Glomerular endothelial cell (primary cell): Measurements from ENCODE around the gene SSX2IP. TPM values are rescaled to one million over a fixed set of nuclear protein-coding genes. Genes with fewer than 3 reads are reported as not detected.

Source experiments
- DNase-seq: peaks from one replicate; pipeline ENCODE4 v3.0.0-alpha.2; 2011; ENCODE audit warnings: low read depth, low spot score; ENCODE audit errors: extremely low read depth
- total RNA-seq: library from RNA; depleted of rRNA; stranded (reverse); fragments of >200 nt; gene quantifications from 2 replicates; pipeline ENCODE4 v1.2.3, GENCODE V29; 2015

The SSX2IP gene
- total RNA-seq, 1 donor from 2014 or later = 4.3 TPM

DNA sequence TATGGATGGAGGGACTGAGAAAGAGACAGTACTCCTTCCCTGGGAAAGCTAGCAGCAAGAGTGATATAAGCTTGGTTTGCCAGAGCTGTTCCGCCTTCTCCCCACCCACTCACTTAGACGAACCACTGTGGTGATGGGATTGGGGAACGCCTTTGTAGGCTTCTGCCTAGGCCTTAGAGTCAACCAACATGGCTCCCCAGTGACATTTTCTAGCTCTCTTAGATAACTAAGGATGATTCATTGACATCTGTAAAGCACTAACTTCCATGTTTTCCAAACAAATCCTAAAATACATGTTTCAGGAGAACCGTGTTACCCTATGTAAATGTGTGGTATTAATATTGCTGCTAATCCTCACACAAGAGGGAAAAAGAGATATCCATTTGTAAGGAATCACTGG, 21.6 kb upstream of the SSX2IP start:
- DNase-seq = no peak

DNA sequence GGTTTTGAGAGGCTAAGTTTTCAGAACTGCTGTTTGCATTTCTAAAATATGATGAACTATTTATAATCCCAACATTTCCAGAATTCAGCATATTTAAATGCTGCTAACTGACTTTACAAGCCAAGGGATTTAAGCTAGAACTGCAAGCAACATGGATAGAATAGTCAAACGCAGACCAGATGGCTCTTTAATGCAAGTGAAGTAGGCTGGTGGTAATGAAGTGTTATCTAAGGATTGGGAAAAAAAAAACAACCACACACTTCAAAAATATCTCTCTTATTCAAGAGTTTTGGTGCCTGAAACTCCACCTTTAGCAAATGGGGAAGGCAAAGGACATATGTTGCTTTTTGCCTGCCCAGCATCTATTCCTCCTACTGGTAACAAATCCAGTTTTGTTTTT, 20.9 kb upstream of the SSX2IP start:
- DNase-seq = no peak

DNA sequence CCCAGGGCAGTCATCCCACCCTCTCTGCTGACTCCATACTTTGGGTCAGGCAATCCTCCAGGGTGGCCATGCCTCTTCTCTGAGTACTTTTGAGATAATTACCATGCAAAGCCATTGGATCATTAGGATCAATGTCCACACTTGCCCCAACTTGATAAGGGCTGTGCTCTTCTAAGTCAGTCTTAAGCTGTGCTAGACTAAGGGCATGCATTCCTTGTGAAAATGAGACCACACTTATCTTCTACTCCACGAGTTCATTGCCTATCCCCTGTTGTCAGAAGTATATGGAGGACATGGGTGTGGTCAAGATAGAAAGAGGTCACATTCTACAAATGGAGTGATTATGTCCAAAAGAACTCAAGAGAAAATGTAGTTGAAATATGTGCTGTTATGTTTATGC, 18.9 kb upstream of the SSX2IP start:
- DNase-seq = no peak

DNA sequence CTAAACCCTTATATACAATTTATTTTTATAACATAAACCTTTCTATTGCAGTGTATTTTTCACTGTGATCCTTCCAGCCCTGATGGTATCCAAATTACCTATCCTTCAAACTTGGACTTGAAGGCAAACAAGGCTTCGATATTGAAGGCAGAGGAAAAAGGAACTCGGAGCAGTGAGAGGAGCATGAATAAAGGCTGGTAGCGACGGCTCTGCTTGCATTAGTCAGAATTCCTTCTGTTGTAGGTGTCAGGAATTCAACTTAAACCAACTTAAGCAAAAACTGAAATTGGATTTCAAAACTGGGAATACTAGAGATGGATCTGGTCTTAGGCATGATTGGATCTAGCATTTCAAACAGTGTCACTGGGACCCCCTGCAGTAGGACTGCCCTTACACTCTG, 17.8 kb upstream of the SSX2IP start:
- DNase-seq = no peak

DNA sequence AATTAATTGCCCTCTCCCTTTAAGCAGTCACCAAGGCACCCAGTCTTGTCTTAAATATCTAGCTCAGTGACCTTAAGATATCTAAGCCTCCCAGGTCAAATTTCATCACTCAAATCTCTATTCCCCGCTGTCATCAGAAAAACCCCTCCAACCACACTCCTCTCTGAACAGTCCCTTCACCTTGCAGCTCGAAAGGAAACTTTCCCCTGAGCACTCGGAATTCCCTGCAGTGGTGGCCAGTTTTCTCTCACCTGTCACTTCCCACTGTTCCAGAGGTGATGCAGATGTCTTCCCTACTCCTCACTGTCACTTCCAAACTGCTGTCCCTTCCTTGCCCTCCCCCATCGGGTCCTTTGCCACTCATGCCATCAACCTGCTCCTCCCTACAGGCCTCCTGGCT, 15.3 kb upstream of the SSX2IP start:
- no peak for DNase-seq

DNA sequence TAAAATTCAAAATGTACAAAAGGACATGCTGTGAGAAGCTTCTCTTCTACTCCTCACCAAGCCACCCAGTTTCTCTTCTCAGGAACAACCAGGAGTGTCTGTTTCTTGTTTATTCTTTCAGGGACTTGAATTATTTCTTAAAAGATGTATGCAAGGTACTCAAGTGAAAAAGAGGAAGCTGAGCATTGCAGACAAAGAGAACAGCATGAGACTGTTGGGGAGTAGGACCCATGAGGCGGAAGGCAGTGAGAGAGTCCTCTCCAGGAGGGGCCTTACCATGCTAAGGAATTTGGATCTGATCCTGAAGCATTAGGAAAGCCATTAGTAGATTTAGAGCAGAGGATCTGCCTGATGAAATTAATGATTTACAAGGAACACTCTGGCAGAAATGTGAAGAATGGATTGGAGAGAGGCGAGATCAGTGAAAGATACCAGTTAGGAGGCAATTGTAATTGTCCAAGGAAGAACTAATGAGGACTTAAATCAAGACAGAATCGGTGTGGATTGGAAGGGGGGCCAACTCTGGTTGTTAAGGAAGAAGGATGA, 14.7 kb upstream of the SSX2IP start:
- DNase-seq = no peak

DNA sequence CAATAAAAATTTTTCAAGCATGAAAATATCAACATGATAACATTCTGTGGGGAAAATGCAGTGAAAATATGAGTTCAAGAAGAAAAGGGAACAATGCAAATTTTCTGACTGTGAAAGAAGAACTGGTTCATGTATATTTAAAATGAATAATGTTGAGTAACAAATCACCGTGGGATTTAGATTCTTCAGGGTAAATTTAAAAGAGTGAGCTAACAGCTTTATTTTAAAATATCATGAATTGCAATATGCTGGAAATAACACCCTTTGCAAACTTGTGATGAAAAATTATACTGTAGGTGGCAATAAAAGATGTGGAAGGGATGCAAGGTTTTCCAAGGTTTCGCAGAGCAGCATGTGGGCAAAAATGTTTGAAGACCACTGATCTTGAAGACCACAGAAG, 13.2 kb upstream of the SSX2IP start:
- DNase-seq = no peak

DNA sequence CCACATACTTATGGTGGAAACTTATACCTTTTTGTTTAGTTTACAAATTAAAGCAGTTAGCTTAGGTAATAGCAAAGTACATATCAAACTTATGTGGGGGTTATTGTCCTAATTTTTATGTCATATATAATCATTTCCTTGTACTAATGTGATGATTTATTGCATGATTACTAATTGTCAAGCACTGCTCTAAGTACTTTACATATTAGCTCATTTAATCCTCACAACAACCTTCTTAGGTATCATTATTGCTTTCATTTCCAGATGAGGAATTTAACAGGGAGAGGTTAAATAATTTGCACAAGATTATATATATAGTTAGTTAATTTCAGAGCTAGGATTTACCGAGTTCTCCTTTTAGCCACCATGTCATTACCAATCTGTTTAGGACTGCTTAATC, 11.9 kb upstream of the SSX2IP start:
- DNase-seq = no peak

DNA sequence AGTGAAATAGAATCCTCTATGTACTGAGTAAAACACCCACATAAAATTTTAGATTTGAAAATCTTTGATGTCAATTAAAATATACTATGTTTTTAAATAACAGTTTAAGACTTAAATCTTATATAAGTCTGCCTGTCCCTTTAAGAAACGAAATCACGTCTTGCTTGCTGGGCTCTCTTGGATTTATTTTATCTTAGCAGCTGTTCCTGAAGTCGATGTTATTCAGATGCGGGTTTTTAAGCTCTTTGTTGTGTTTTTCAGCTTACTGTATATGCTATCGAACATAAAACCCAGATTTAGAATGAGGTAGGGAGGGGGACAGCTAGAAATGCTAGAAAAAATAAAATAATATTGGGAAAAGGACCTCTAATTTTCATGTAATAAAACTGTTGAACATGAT, 11.1 kb upstream of the SSX2IP start:
- DNase-seq = no peak

DNA sequence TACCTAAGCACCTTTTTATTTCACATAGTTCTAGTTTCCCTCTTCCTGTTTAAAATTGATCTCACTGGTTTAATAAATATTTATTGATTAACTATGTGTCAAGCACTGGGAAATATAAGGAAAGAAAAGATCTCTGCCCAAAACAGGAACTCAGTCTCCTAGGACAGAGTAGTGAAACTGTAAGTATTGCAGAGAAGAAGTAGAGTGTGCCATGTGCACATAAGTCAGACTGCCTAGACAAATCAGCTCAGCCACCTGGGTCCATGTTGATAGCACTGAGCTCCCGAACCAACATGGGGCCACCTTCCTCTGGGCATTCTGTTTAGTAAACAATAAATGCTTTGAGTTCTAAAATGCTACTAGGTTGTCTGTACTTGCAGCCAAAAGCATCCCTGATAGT, 9.8 kb upstream of the SSX2IP start:
- DNase-seq = no peak

DNA sequence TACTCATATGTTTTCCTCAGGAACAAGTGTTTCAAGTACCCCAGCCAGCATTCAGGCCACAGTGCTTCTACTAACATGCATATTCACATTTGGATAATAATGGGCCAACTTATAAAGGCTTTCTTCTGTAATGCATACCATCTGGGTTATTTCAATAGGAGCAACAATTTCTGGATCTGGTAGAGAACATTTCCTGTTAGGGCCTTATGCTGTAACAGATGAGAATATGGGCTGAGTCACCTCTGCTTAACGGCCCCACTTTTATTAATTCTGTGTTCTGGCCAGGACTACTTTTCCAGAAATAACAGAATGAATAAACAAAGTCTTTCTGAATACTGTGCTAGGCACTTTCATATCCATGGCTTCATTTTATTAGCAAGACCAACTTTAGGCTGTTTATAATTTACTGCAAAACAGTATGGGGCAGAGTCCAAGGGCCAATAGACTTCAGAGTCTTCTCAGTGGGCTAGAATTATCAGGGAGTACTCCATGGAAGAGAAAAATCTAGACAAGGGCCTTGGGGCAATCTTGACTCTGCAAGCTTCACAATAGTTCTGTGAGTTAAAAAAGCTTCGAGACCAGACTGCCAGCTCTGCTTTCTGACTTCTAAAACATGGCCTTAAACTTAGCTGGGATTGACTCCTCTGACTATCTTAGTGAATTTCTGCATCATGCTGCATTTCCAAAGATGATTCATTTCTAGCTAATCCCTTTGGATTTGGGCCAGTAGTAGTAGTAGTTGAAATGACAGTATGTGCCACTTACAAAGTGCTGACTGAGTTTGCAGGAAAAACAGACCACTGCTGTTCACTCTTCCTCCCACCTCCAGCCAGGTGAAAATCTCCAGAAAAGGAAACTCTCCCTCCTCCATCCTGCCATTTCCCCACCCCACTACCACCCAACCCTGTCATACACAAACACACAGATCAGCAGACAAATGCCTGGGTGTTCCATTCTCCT, 8.2 kb upstream of the SSX2IP start:
- peak; percentile 22 for DNase-seq

DNA sequence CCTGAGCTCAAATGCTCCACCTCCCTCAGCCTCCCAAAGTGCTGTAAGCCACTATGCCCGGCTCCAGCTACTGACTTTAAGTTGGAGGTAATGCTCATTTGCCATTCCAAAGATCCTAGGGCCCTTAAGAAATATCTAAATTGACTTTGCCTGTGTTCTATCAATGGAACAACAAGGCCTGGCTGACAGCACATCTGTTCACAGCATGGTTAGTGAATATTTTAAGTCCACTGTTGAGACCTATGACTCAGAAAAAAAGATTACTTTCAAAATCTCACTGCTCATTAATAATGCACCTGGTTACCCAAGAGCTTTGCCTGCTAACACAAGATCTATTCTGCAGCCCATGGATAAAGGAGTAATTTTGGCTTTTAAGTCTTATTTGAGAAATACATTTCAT, 3.5 kb upstream of the SSX2IP start:
- DNase-seq = no peak

DNA sequence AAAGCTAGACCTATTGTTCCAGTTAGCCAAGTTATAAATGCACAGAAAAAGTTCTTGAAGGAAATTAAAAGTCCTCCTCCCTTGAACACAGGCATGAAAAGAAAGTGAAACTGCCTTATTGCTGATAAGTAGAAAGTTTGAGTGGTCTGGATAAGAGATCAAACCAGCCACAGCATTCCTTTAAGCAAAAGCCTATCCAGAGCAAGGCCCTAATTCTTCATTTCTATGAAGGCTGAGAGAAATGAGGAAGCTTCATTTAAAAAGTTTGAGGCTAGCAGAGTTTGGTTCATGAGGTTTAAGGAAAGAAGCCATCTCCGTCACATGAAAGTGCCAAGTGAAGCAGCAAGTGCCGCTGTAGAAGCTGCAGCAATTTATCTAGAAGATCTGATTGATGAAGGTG, 2.7 kb upstream of the SSX2IP start:
- no peak for DNase-seq

DNA sequence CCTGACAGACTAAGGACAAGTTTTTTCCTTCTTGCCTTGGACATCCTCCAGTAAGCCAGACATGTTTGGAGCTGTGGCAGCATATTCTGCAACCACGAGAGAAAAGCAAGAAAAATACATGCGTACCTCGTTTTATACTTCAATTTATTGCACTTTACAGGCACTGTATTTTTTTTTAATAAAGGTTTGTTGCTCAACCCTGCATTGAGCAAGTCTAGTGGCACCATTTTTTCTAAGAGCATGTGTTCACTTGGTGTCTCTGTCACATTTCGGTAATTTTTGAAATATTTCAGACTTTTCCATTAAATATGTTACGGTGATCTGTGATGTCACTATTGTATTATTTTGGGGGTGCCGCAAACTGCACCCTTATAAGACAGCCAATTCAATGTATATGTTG, 2.1 kb upstream of the SSX2IP start:
- DNase-seq = no peak

DNA sequence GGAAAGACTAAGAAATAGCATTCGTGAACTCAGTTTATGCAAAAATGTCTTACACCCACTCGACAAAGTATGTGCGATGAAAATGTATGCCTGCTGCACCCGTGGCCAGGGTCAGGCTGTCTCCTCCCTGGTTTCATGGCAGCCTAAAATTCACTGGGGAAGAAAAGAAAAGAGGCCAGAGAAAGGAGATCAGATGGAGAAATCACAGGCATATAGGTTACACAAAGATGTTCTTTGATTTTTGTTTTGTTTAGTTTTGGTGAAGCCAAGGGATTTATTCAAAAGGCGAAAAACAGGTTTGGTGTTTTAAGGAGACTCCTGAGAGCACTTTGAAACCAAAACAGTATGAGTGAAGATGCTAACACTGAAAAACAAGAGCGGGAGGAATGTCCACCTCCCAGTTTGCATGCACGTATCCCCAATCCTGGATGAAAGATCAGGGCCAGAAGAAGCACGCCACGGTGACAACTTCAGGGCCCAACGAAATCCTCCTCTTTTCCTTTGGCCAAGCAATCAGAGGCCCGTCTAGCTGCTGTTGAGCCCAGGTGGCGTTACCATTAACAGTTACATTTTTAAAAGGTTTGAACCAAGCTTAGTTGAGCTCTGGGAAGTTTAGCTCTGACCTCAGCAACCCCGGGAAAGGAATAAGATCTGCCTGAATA, 992 bp upstream of the SSX2IP start:
- no peak for DNase-seq

DNA sequence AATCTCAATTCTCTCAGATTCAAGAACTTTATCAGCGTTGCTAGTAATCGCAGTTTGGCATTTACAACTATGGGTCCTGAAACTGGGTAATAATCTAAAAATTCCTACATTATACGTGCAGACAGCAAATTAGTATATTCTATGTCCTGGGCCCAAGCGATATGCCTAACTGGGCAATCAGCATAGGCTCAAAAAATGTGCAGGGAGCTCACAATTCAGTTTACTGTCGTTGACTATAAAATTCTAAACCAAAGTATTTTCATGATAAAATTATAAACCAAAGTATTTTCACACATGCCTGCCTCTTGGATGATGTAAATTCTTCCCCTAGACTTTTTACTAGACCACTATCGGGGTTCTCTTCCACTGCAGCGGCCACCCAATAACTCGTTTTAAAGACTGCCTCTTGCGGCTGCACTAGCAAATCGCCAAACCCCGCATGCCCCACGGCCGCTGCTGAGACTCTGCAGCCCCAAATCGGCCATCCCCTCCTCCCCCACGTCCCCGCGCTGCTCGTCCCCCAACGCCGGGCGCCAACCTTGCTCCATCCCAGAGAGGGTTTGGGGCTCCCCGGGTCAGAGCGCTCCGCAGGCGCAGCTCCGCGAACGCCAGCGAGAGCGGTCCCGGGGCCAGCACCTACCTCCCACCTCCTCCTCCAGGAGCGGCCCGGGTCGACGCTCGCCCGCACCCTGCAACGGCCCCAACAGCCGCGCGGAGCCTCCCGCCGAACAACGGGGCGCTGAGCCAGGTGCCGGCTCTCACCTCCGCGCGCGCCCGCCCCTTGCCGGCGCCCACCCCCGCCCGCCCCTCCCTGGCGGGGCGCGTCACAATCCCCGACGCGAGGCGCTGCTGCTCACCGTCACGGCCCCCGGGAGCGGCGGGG, 506 bp downstream of the SSX2IP start:
- no peak for DNase-seq

DNA sequence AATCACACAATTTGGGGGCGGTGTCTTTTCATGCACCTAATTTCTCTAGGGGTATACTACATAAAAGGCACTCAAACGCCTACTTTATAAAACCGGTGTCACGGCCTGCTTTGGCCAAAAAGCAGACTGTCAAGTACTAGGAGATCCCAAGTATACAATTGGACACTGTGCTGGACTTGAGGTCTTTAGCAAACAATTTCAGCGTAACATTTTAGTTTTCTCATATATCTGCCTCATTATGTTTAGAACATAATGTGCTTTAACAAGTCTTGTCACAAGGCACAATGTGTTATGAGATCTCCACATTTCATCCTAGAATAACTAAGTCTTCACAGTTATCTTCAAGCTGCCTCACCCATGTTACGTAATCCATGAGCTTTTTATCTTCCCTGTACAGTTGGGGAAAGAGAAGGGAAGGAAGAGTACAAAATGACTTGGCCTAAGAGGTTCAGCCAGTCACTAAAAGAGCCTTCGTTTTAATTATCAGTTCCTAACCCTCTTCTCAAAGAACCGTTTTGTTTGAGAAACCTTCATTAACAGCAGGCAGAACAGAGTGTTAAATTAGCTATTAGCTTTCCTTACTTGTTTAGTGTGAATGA, 1.7 kb downstream of the SSX2IP start:
- no peak for DNase-seq

DNA sequence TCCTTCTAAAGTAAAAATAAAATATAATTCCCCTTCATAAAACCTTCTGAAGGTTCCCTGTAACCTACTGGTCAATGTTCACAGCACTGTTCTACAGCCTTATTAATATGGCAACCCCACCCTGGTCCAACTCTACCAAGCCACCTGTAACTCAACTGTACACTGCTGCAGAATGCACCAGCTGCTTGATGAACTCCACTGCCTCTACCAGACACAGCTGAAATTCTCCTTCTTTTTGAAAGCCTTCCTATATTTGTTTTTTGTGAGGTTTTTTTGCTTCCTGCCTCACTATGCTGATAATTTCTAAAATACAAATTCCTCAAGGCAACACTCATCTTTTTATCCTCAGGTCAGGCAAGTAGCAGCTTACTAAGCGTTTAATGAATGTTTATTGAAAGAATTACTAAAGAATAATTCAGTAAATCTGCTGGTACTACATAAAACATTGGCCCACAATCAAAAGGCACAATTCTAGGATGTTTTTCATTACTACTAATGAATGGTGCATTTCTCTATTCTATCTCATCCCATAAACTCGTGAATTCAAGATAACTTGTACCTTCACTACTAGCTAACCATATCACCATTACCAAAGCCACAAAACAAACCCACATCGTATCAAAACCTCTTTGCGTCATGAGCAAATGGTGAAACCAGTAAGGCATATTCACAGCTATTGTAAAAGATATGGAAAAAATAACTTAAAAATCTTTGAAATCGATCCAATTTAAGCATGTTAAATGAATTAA, 2.4 kb downstream of the SSX2IP start:
- no peak for DNase-seq

DNA sequence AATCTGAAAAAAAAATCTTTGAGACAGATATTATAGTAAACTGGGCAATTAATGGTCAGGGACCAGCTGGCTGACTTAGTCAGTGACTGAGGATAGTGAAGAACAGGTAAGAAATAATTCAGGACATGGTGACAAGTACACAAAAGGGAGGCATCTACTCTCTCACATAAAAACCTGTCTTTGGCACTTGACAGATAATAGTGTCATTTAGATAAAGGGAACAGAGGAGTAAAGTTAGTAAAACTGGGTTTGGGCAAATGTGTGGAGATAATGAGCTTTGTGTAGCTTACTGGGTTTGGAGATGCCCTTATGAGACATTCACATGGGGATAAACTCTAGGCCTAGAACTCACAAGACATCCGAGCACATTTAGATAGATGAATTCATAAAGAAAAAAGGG, 4.0 kb downstream of the SSX2IP start:
- no peak for DNase-seq

DNA sequence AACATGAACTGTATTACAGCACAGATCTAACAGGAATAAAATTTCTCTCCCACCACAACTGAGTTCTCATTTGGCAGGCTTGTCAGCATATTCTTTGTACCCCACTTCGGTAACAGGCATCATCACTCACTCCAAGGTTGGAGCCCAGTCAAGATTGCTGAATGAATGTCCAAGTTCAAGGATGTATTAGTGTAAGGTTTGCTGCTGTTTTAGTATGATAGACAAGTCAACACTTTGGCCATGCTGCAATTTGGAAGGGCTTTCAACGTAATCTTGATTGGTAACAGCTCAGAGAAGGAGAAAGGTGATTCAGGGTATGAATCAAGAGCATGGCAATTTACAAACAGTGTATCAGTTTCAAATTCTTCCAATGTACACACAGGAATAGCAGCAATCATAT, 6.8 kb downstream of the SSX2IP start:
- no peak for DNase-seq
